Naive thymus-derived CD8-positive, alpha-beta T cell (primary cell): Measurements from ENCODE around the gene C19orf47. TPM values are rescaled to one million over a fixed set of nuclear protein-coding genes. Genes with fewer than 3 reads are reported as not detected.

Source experiments
- ATAC-seq, 2 donors: fragments of 150-1000 bp; cut with Tn5 transposase in 1 of 2; sonication (Bioruptor Pico), chemical (Tn5 transposase) in 1 of 2; 1 replicate in 1 of 2; 2 replicates in 1 of 2; pipeline ENCODE4 v1.10.0; 2021; ENCODE audit warnings: mild to moderate bottlenecking in 2 of 2, moderate library complexity in 2 of 2
- POLR2A ChIA-PET: fragments of 350-600 bp; sonication (Branson Sonifier 250); formaldehyde crosslinking; loops from one replicate; lab custom pipeline; 2021; ENCODE audit warnings: antibody characterized with exemption; lab: Charles Lee
- DNase-seq, 10 donors: peaks; one replicate each; pipeline versions ENCODE4 v3.0.0 to v3.0.0-alpha.2; 2020 to 2022
- H3K27ac Mint-ChIP-seq, 10 donors: one replicate each; pipeline ENCODE4 v1.8.0; 2020 to 2022; ENCODE audit warnings: mild to moderate bottlenecking in 10 of 10, mixed read lengths in 10 of 10, moderate library complexity in 4 of 10, inconsistent platforms in 1 of 10
- H3K27me3 Mint-ChIP-seq, 5 donors: one replicate each; pipeline ENCODE4 v1.8.0; 2021 to 2022; ENCODE audit warnings: mixed read lengths in 5 of 5
- H3K36me3 Mint-ChIP-seq, 3 donors: one replicate each; pipeline ENCODE4 v1.8.0; 2020 to 2022; ENCODE audit warnings: mixed read lengths in 3 of 3, mild to moderate bottlenecking in 2 of 3, inconsistent platforms in 1 of 3
- H3K4me1 Mint-ChIP-seq, 4 donors: one replicate each; pipeline ENCODE4 v1.8.0; 2021 to 2022; ENCODE audit warnings: mixed read lengths in 4 of 4
- H3K4me3 Mint-ChIP-seq, 10 donors: one replicate each; pipeline ENCODE4 v1.8.0; 2020 to 2022; ENCODE audit warnings: mild to moderate bottlenecking in 10 of 10, mixed read lengths in 10 of 10, moderate library complexity in 6 of 10, inconsistent platforms in 1 of 10
- H3K9me3 Mint-ChIP-seq, 9 donors: one replicate each; pipeline ENCODE4 v1.8.0; 2020 to 2022; ENCODE audit warnings: mixed read lengths in 9 of 9, mild to moderate bottlenecking in 3 of 9, inconsistent platforms in 1 of 9, moderate library complexity in 1 of 9
- polyA plus RNA-seq, 3 donors: library from polyadenylated mRNA; unstranded; fragments of 300-500 nt; fragmentation: Illumina TruSeq; gene quantifications; one replicate each; pipeline ENCODE4 v1.2.3, GENCODE V29; 2021
- total RNA-seq, 8 experiments: library from RNA in 2 of 8; stranded (reverse) in 2 of 8; gene quantifications; one replicate each; pipeline ENCODE4 v1.2.3 and lab custom pipeline; 2021 to 2026

Gene C19orf47
- 10 to 100 TPM; 12.6 to 16.9 TPM for total RNA-seq
- polyA plus RNA-seq = 10 to 100 TPM in 1 of 3 donors, 1 to 10 TPM in 2; 6.8 to 10.0 (median 9.8) TPM
- 9.8 to 15.6 (median 14.3) reads per million in 6 experiments for total RNA-seq (lab: John Stamatoyannopoulos, UW)

GRCh38 chr19:40348125-40348913 lies at the start of gene C19orf47, which contains the start of gene PLD3:
C19orf47 (minus strand) TSS chr19:40348397; CDS start chr19:40341857, 6,540 bp downstream.
PLD3 (plus strand) TSS chr19:40348695; CDS start chr19:40366484, 17,789 bp downstream.
- Mint-ChIP-seq H3K9me3 (no peaks in the 10 kb centered on the region), H3K4me3 (peak within 1 kb of the TSS; percentile 83 to 98 (median 94)), H3K36me3 (peaks cover 0 to 7% (median 0%) of the 10 kb centered on the region in 3 donors), H3K27me3 (no peaks in the 10 kb centered on the region), H3K4me1 (peaks cover 18 to 57% (median 39%) of the 10 kb centered on the region in 4 donors), H3K27ac (peak within 1 kb of the TSS; percentile 90 to 98 (median 94))
- POLR2A ChIA-PET = interaction anchor here (0.6 to 2.1 kb wide), 12 partner anchors 22 to 430 kb away, joined by 3 to 16 read pairs (median 4); partner anchors contain the start of genes AKT2, BLVRB, RAB4B and SERTAD1
- ATAC-seq (peak; percentile 92 to 96), DNase-seq (peak; percentile 88 to 99 (median 98))

GRCh38 chr19:40397568-40397906 lies 49.3 kb upstream of the C19orf47 start:
- H3K27ac Mint-ChIP-seq = no peak overlapping the region
- H3K36me3 Mint-ChIP-seq = no peaks in the 10 kb centered on the region
- ATAC-seq = no peak
- POLR2A ChIA-PET = no interaction called here
- no peak overlapping the region for H3K4me3 Mint-ChIP-seq
- no peaks in the 10 kb centered on the region for H3K9me3 Mint-ChIP-seq
- H3K4me1 Mint-ChIP-seq = peaks cover 7 to 19% (median 12%) of the 10 kb centered on the region in 4 donors
- no peaks in the 10 kb centered on the region for H3K27me3 Mint-ChIP-seq
- DNase-seq = no peak

GRCh38 chr19:40396886-40397567 lies 48.8 kb upstream of the C19orf47 start:
- H3K4me3 Mint-ChIP-seq = no peak overlapping the region
- H3K9me3 Mint-ChIP-seq = no peaks in the 10 kb centered on the region
- peak in 1 of 10 donors; percentile 52 for DNase-seq
- peaks cover 7 to 19% (median 12%) of the 10 kb centered on the region in 4 donors for H3K4me1 Mint-ChIP-seq
- H3K27me3 Mint-ChIP-seq = no peaks in the 10 kb centered on the region
- POLR2A ChIA-PET = no interaction called here
- H3K36me3 Mint-ChIP-seq = no peaks in the 10 kb centered on the region
- no peak overlapping the region for H3K27ac Mint-ChIP-seq
- ATAC-seq = no peak

DNA sequence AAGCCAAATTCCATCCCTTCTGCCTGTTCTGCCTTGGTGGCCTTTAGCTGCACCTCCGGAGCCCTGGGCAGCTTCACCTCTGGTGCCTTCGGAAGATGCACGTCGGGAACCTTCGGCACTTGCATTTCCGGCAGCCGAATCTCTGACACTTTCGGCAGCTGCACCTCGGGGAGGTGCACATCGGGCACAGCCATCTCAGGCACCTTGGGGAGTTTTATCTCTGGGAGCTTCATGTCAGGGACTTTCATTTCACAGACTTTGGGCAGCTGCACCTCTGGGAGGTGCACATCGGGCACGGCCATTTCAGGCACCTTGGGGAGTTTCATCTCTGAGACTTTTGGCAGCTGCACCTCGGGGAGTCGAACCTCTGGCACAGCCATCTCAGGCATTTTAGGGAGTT lies 47.8 kb upstream of the C19orf47 start:
- POLR2A ChIA-PET = interaction anchor here (2.4 kb wide), 1 partner anchor 8 kb away, joined by 13 read pairs; no protein-coding TSS in a partner anchor
- ATAC-seq = no peak

GRCh38 chr19:40394816-40395210 lies 46.6 kb upstream of the C19orf47 start:
- Mint-ChIP-seq H3K27me3 (no peaks in the 10 kb centered on the region), H3K36me3 (no peaks in the 10 kb centered on the region), H3K4me1 (peaks cover 4 to 11% (median 9%) of the 10 kb centered on the region in 4 donors), H3K4me3 (no peak overlapping the region), H3K27ac (no peak overlapping the region), H3K9me3 (no peaks in the 10 kb centered on the region)
- ATAC-seq (no peak), DNase-seq (no peak)
- POLR2A ChIA-PET = interaction anchor here (2.4 kb wide), 1 partner anchor 9 kb away, joined by 13 read pairs; no protein-coding TSS in a partner anchor

More for the DNA sequence above, 47.8 kb upstream of the C19orf47 start:
- no peaks in the 10 kb centered on the region for H3K27me3 Mint-ChIP-seq
- H3K4me1 Mint-ChIP-seq = peaks cover 4 to 14% (median 12%) of the 10 kb centered on the region in 4 donors
- H3K9me3 Mint-ChIP-seq = no peaks in the 10 kb centered on the region
- H3K4me3 Mint-ChIP-seq = no peak overlapping the region
- peak overlapping the region in 1 of 10 donors; percentile 41 for H3K27ac Mint-ChIP-seq
- no peak for DNase-seq
- no peaks in the 10 kb centered on the region for H3K36me3 Mint-ChIP-seq

DNA sequence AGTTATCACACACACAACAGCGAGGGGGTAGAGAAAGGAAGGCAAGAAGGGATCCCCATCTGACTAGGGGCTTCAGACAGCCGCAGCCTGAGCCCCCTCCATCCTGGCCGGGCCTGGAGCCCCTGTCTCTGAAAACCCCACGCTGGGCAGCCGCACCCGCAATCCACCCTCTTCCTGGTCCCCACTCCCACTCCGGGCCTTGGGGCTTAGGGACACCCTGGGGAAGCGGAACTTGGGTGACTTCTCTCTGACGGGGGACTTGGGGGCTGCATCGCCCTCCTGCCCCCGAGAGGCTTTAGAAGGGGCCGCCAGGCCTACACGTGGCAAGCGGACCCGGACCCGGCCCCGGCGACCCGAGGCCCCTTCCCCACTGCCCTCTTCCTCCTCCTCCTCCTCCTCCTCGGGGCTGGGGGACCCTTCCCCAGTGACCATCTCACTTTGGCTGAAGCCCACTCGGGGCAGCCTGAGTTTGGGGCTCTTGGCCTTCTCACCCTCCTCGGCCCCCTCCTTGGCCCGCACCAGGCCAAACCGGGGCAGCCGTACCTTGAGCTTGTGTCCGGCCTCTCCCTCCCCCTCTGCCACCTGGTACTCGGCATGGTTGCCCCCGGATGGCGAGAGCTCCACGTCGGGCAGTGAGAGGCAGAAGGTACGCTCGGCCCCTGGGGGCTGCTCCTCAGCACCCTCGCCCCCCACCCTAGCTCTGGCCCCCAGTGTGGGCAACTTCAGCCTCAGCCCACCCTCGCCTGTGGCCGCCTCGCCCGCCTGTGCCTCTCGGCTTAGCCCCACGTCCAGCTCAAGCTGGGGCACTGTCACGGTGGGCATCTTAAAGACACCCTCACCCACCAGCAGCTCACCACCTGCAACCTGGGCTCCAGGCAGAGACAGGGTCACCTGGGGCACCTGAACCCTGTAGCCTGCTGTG lies 46.0 kb upstream of the C19orf47 start:
- H3K4me3 Mint-ChIP-seq = no peak overlapping the region
- no peak overlapping the region for H3K27ac Mint-ChIP-seq
- no peak for ATAC-seq
- peaks cover 3 to 6% (median 4%) of the 10 kb centered on the region in 4 donors for H3K4me1 Mint-ChIP-seq
- H3K27me3 Mint-ChIP-seq = no peaks in the 10 kb centered on the region
- DNase-seq = peak in 1 of 10 donors; percentile 59
- no peaks in the 10 kb centered on the region for H3K9me3 Mint-ChIP-seq
- POLR2A ChIA-PET = interaction anchor here (2.4 kb wide), 1 partner anchor 10 kb away, joined by 13 read pairs; no protein-coding TSS in a partner anchor
- H3K36me3 Mint-ChIP-seq = no peaks in the 10 kb centered on the region

DNA sequence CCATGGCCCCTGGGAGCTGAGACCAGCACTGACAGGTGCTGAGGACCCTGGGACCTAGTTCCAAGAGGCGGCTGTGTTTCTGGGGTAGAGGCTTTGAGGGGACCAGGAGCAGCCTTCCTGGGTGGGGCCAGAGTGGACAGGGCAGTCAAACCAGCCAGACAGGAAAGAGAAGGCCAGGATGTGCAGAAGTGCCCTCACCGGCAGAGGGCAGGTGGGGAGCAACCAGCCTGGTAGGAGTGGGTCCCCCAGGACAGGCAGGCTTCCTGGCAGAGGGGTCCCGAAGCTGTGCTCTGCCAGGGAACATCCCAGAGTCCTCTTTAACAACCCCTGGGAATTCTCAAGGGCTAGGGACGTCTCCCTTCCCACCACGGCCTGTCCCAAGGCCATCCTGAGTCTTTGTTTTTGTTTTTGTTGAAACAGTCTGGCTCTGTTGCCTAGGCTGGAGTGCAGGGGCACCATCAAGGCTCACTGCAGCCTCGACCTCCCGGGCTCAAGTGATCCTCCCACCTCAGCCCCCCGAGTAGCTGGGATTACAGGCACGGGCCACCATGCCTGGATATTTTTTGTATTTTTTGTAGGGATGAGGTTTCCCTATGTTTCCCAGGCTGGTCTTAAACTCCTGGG lies 44.8 kb upstream of the C19orf47 start:
- DNase-seq (no peak), ATAC-seq (no peak)
- POLR2A ChIA-PET = no interaction called here
- Mint-ChIP-seq H3K9me3 (no peaks in the 10 kb centered on the region), H3K4me1 (no peaks in the 10 kb centered on the region), H3K36me3 (no peaks in the 10 kb centered on the region), H3K27ac (peak overlapping the region in 2 of 10 donors; percentile 51 to 62), H3K4me3 (no peak overlapping the region), H3K27me3 (no peaks in the 10 kb centered on the region)

DNA sequence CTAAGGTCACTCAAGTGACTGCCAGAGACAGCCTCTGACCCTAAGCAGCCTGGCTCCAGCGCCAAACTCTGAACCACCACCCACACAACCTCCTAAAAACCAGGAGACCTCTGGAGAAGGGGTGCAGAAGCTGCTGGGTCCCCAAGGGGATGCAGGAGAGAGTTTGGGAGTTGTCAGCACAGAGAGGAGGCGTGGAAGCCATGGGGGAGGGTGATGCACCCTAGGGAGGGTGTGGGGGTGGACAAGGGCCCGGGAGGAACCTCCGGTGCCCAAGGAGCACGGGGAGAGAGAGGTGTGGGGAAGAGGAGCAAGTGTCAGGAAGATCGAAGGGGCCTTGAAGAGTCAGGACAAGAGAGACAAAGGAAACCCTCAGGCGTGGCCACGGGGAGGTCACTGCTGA lies 43.9 kb upstream of the C19orf47 start:
- H3K27ac Mint-ChIP-seq = peak overlapping the region in 1 of 10 donors; percentile 43
- DNase-seq (no peak), ATAC-seq (no peak)
- peaks cover 0 to 1% (median 0%) of the 10 kb centered on the region in 4 donors for H3K4me1 Mint-ChIP-seq
- H3K9me3 Mint-ChIP-seq = no peaks in the 10 kb centered on the region
- no peaks in the 10 kb centered on the region for H3K36me3 Mint-ChIP-seq
- POLR2A ChIA-PET = no interaction called here
- H3K27me3 Mint-ChIP-seq = peaks cover 0 to 1% (median 0%) of the 10 kb centered on the region in 5 donors
- H3K4me3 Mint-ChIP-seq = no peak overlapping the region

- Mint-ChIP-seq H3K27ac (peak within 1 kb of the TSS in 1 of 10 donors; percentile 55), H3K4me1 (peaks cover 0 to 4% (median 0%) of the 10 kb centered on the region in 4 donors), H3K4me3 (no peak within 1 kb of the TSS), H3K9me3 (no peaks in the 10 kb centered on the region), H3K36me3 (no peaks in the 10 kb centered on the region), H3K27me3 (peaks cover 0 to 3% (median 0%) of the 10 kb centered on the region in 5 donors)
- POLR2A ChIA-PET = no interaction called here
- ATAC-seq (no peak), DNase-seq (no peak)
Observed at GRCh38 chr19:40390084-40390742, 42.0 kb upstream of the C19orf47 start, which contains the start of gene HIPK4. HIPK4 (minus strand) TSS chr19:40390181; CDS start chr19:40389902, 279 bp downstream.

GRCh38 chr19:40389404-40390083 lies 41.3 kb upstream of the C19orf47 start:
- H3K9me3 Mint-ChIP-seq = no peaks in the 10 kb centered on the region
- no peaks in the 10 kb centered on the region for H3K36me3 Mint-ChIP-seq
- ATAC-seq = no peak
- H3K27ac Mint-ChIP-seq = peak overlapping the region in 1 of 10 donors; percentile 55
- H3K4me3 Mint-ChIP-seq = no peak overlapping the region
- POLR2A ChIA-PET = interaction anchor here (0.6 to 0.9 kb wide), 2 partner anchors 26 to 37 kb away, joined by 3 read pairs; no protein-coding TSS in a partner anchor
- peaks cover 0 to 3% (median 0%) of the 10 kb centered on the region in 5 donors for H3K27me3 Mint-ChIP-seq
- peaks cover 0 to 6% (median 0%) of the 10 kb centered on the region in 4 donors for H3K4me1 Mint-ChIP-seq
- DNase-seq = no peak
